Mesodermal cell (in vitro differentiated cells): ENCODE data around the gene CEBPE.

Experiments
- H3K27ac ChIP-seq: 2 replicates; pipeline ENCODE4 v1.7.0; 2013; ENCODE audit warnings: mild to moderate bottlenecking, low read depth, low read length, moderate library complexity; ENCODE audit not compliant: severe bottlenecking
- H3K36me3 ChIP-seq: 2 replicates; pipeline ENCODE4 v1.7.1; 2013; ENCODE audit warnings: mild to moderate bottlenecking, low read length, moderate library complexity; ENCODE audit not compliant: control insufficient read depth, insufficient read depth
- H3K4me1 ChIP-seq: one replicate; pipeline ENCODE4 v1.7.1; 2013; ENCODE audit warnings: mild to moderate bottlenecking, low read length; ENCODE audit not compliant: insufficient read depth, control insufficient read depth, poor library complexity, severe bottlenecking
- H3K4me3 ChIP-seq: 2 replicates; pipeline ENCODE4 v1.7.0; 2013; ENCODE audit warnings: low read length, control low read depth, mild to moderate bottlenecking; ENCODE audit not compliant: insufficient read depth, poor library complexity, severe bottlenecking; ENCODE audit errors: extremely low read depth
- H3K9me3 ChIP-seq: 2 replicates; pipeline ENCODE4 v1.7.1; 2013; ENCODE audit warnings: mild to moderate bottlenecking, low read length, moderate library complexity; ENCODE audit not compliant: control insufficient read depth
- WGBS, 2 experiments: methylation state at CpG; one replicate each; pipeline ENCODE4 v1.1.5; 2013; ENCODE audit warnings: missing lambda C conversion rate in 2 of 2; ENCODE audit not compliant: insufficient coverage in 2 of 2; 5-methylcytosine and 5-hydroxymethylcytosine counted together

The CEBPE gene

GRCh38 chr14:23102801-23103200, 16.3 kb downstream of the CEBPE start:
- Histone ChIP-seq H3K9me3 (no peaks in the 10 kb centered on the region), H3K36me3 (peaks cover 22% of the 10 kb centered on the region), H3K27ac (no peak overlapping the region), H3K4me1 (no peaks in the 10 kb centered on the region), H3K4me3 (no peak overlapping the region)
- WGBS, 2 experiments, result 100% methylated on average over 1 to 2 of the region's 2 CpGs

GRCh38 chr14:23101986-23102625, 16.9 kb downstream of the CEBPE start:
- Histone ChIP-seq H3K27ac (no peak overlapping the region), H3K36me3 (peaks cover 29% of the 10 kb centered on the region), H3K4me1 (no peaks in the 10 kb centered on the region), H3K9me3 (no peaks in the 10 kb centered on the region), H3K4me3 (no peak overlapping the region)
- 80 to 97% methylated on average over 1 to 5 of the region's 10 CpGs for WGBS, 2 experiments

- H3K9me3 ChIP-seq, result no peaks in the 10 kb centered on the region
- peaks cover 6% of the 10 kb centered on the region for H3K4me1 ChIP-seq
- H3K36me3 ChIP-seq, result peaks cover 36% of the 10 kb centered on the region
- H3K4me3 ChIP-seq, result no peak overlapping the region
- 72 to 86% methylated on average over 2 of the region's 6 CpGs for WGBS, 2 experiments
- no peak overlapping the region for H3K27ac ChIP-seq
Measured at GRCh38 chr14:23101213-23101970, 17.7 kb downstream of the CEBPE start.

- no peak overlapping the region for H3K27ac ChIP-seq
- H3K4me3 ChIP-seq, result no peak overlapping the region
- peaks cover 6% of the 10 kb centered on the region for H3K4me1 ChIP-seq
- 94 to 96% methylated on average over 8 to 9 of the region's 10 CpGs for WGBS, 2 experiments
- H3K36me3 ChIP-seq, result peaks cover 36% of the 10 kb centered on the region
- no peaks in the 10 kb centered on the region for H3K9me3 ChIP-seq
Measured at GRCh38 chr14:23099212-23099861, 19.7 kb downstream of the CEBPE start.

GRCh38 chr14:23097786-23098185, 21.3 kb downstream of the CEBPE start:
- 93 to 98% methylated on average over 6 to 7 of the region's 7 CpGs for WGBS, 2 experiments
- Histone ChIP-seq H3K4me1 (peaks cover 6% of the 10 kb centered on the region), H3K4me3 (no peak overlapping the region), H3K27ac (no peak overlapping the region), H3K36me3 (peaks cover 42% of the 10 kb centered on the region), H3K9me3 (no peaks in the 10 kb centered on the region)

GRCh38 chr14:23095196-23096108, 23.6 kb downstream of the CEBPE start, which contains the start of gene C14orf119:
Gene C14orf119, plus strand, starts transcription at chr14:23095505. Its CDS starts 2,154 bp downstream, at chr14:23097659.
- H3K36me3 ChIP-seq, result peaks cover 65% of the 10 kb centered on the region
- WGBS, 2 experiments, result 0 to 1% methylated on average over 26 to 36 of the region's 46 CpGs
- H3K27ac ChIP-seq, result peak within 1 kb of the TSS; percentile 92
- H3K9me3 ChIP-seq, result no peaks in the 10 kb centered on the region
- H3K4me3 ChIP-seq, result peak within 1 kb of the TSS; percentile 80
- peaks cover 6% of the 10 kb centered on the region for H3K4me1 ChIP-seq

GRCh38 chr14:23094666-23095195, 24.3 kb downstream of the CEBPE start, which contains the start of gene ACIN1:
Gene ACIN1, minus strand, starts transcription at chr14:23095136. Its CDS starts 24 bp downstream, at chr14:23095112.
- H3K4me1 ChIP-seq, result peaks cover 6% of the 10 kb centered on the region

DNA sequence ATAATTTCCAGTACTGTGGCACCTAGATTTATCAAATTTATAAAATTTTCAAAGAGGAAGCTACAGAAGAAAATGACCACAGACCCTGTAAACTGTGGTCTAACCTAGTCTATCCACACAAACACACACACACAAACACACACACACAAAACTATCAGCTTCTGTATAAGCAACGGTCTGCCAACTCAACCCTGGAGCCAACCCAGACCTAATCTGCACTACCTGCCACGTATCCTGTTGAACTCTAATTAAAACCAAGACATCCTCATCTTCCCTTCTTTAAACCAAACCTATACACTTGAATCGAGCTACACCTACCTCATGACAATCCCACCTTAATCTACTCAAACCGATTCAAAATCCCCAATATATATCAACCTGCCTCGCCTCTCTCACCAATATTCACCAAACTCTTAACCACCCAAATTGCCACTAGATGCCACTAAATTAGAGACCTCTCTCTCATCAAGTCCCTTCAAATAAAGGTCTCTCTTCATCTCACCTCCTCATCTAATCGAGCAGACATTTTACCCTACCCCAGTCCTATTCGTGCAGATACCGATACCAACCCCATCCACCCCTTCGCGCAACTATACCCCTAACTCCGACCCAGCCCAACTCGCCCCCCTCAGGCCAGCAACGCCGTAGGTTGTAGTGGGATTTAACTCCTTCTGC, 24.9 kb downstream of the CEBPE start:
- Histone ChIP-seq H3K27ac (peak overlapping the region; percentile 92), H3K36me3 (peaks cover 70% of the 10 kb centered on the region), H3K4me1 (peaks cover 6% of the 10 kb centered on the region), H3K4me3 (peak overlapping the region; percentile 80), H3K9me3 (no peaks in the 10 kb centered on the region)
- WGBS, 2 experiments, result 3 to 5% methylated on average over 4 to 9 of the region's 14 CpGs

More at GRCh38 chr14:23094666-23095195, 24.3 kb downstream of the CEBPE start, which contains the start of gene ACIN1:
- 0% methylated on average over 49 to 52 of the region's 55 CpGs for WGBS, 2 experiments
- H3K27ac ChIP-seq, result peak within 1 kb of the TSS; percentile 92
- peaks cover 70% of the 10 kb centered on the region for H3K36me3 ChIP-seq
- H3K9me3 ChIP-seq, result no peaks in the 10 kb centered on the region
- peak within 1 kb of the TSS; percentile 80 for H3K4me3 ChIP-seq

DNA sequence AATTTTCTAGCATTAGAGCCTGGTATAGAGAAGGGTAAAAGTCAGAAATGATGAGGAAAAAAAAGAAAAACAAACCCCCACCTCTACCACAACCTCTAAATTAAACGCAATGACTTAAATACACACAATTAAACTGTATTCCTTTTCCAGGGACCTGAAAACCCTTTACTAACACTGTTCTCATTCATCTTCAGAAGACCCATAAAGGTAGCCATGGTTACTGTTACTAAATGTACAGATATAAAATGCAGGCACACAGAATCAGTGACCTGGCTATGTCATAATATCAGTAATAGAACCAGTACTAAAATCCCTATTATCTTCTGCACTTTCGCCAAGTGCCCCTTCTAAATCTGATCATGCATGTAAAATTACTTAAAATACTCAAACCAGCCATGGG, 25.5 kb downstream of the CEBPE start:
- peak overlapping the region; percentile 80 for H3K4me3 ChIP-seq
- no peaks in the 10 kb centered on the region for H3K9me3 ChIP-seq
- H3K4me1 ChIP-seq, result peaks cover 6% of the 10 kb centered on the region
- H3K36me3 ChIP-seq, result peaks cover 70% of the 10 kb centered on the region
- WGBS, 2 experiments, result 91 to 100% methylated on average over 1 of the region's 2 CpGs
- no peak overlapping the region for H3K27ac ChIP-seq
